Endothelial cell of umbilical vein (primary cell): ENCODE results near the gene RIMBP2. TPM values are rescaled to one million over a fixed set of nuclear protein-coding genes. Genes with fewer than 3 reads are reported as not detected.

Experiments
- BruUV-seq: library from RNA; stranded (reverse); fragments of 400-500 nt; replicated peaks from 2 replicates; lab custom pipeline; 2021; lab: Mats Ljungman, UMichigan
- CTCF ChIA-PET: fragments of 300-600, 350-600 bp; sonication (Branson Sonifier 250); formaldehyde crosslinking; loops from one replicate; lab custom pipeline; 2021; ENCODE audit warnings: antibody characterized with exemption, inconsistent platforms; lab: Charles Lee
- POLR2A ChIA-PET: fragments of 300-600, 350-600 bp; sonication (Branson Sonifier 250); formaldehyde crosslinking; loops from one replicate; lab custom pipeline; 2021; ENCODE audit warnings: antibody characterized with exemption, inconsistent platforms; lab: Charles Lee
- DNase-seq: peaks from one replicate; pipeline ENCODE4 v3.0.0-alpha.2; 2011; ENCODE audit warnings: low read depth, low spot score
- FAIRE-seq: peaks from 2 replicates; lab custom pipeline; 2011; peaks lifted over from hg19 to GRCh38; lab: Jason Lieb, UNC
- H2AFZ ChIP-seq: 2 replicates; pipeline ENCODE4 v1.6.0; 2012; ENCODE audit warnings: low read depth, low read length, control low read depth, inconsistent platforms
- H3K27ac ChIP-seq: 2 replicates; pipeline ENCODE4 v1.5.1; 2011; ENCODE audit warnings: low read depth, mild to moderate bottlenecking, control low read depth, low read length, moderate library complexity; ENCODE audit not compliant: insufficient read depth
- H3K27me3 ChIP-seq, 2 experiments: 2 replicates each; pipeline versions ENCODE4 v1.6.0 to v1.6.1; 2011; ENCODE audit warnings: low read length in 2 of 2, mixed read lengths in 1 of 2; ENCODE audit not compliant: control insufficient read depth in 2 of 2, insufficient read depth in 2 of 2
- H3K36me3 ChIP-seq, 2 experiments: 2 replicates in 1 of 2; 3 replicates in 1 of 2; pipeline ENCODE4 v1.5.1; 2011; ENCODE audit warnings: low read length in 2 of 2, mild to moderate bottlenecking in 1 of 2, moderate library complexity in 1 of 2; ENCODE audit not compliant: control insufficient read depth in 2 of 2, insufficient read depth in 2 of 2; ENCODE audit errors: extremely low read depth in 1 of 2
- H3K4me1 ChIP-seq: 3 replicates; pipeline ENCODE4 v1.5.1; 2011; ENCODE audit warnings: mild to moderate bottlenecking, low read length; ENCODE audit not compliant: control insufficient read depth, insufficient read depth; ENCODE audit errors: extremely low read depth
- H3K4me2 ChIP-seq: 2 replicates; pipeline ENCODE4 v1.6.1; 2011; ENCODE audit warnings: low read length, control low read depth, mixed read lengths; ENCODE audit not compliant: insufficient read depth
- H3K4me3 ChIP-seq, 3 experiments: fragments of 200-600 bp in 1 of 3; sonication (generic), shearing (Covaris generic) in 1 of 3; replicated peaks in 1 of 3; 2 replicates each; pipeline ENCODE4 v1.5.1; 2011 to 2016; ENCODE audit warnings: control low read depth in 3 of 3, low read length in 3 of 3, mild to moderate bottlenecking in 2 of 3, inconsistent platforms in 1 of 3, low read depth in 1 of 3, moderate library complexity in 1 of 3; ENCODE audit not compliant: insufficient read depth in 1 of 3
- H3K79me2 ChIP-seq: 2 replicates; pipeline ENCODE4 v1.6.0; 2012; ENCODE audit warnings: low read length, inconsistent platforms; ENCODE audit not compliant: control insufficient read depth, insufficient read depth
- H3K9ac ChIP-seq: replicated peaks from 2 replicates; pipeline ENCODE3; 2011; ENCODE audit warnings: low read length, control low read depth; ENCODE audit not compliant: insufficient read depth; ENCODE audit errors: extremely low read depth
- H3K9me1 ChIP-seq: replicated peaks from 3 replicates; pipeline ENCODE4 v1.6.0; 2011; ENCODE audit warnings: mild to moderate bottlenecking, low read length; ENCODE audit not compliant: control insufficient read depth, insufficient read depth; ENCODE audit errors: extremely low read depth
- H3K9me3 ChIP-seq: replicated peaks from 2 replicates; pipeline ENCODE4 v1.5.1; 2012; ENCODE audit warnings: low read length, inconsistent platforms; ENCODE audit not compliant: control insufficient read depth, insufficient read depth
- H4K20me1 ChIP-seq: replicated peaks from 2 replicates; pipeline ENCODE3; 2011; ENCODE audit warnings: mild to moderate bottlenecking, low read length; ENCODE audit not compliant: control insufficient read depth, insufficient read depth; ENCODE audit errors: extremely low read depth
- CTCF ChIP-seq, 2 donors: IDR thresholded peaks; 1 replicate in 1 of 2; 2 replicates in 1 of 2; pipeline ENCODE4 v1.5.1; 2011; ENCODE audit warnings: low read length in 2 of 2, mild to moderate bottlenecking in 2 of 2, moderate library complexity in 2 of 2, control low read depth in 1 of 2, inconsistent platforms in 1 of 2, low read depth in 1 of 2; ENCODE audit not compliant: insufficient read depth in 1 of 2; ENCODE audit errors: extremely low read depth in 1 of 2
- EZH2 ChIP-seq: IDR thresholded peaks from 2 replicates; pipeline ENCODE4 v1.6.1; 2012; ENCODE audit warnings: borderline replicate concordance, low read depth, mild to moderate bottlenecking, moderate library complexity, low read length, inconsistent platforms; ENCODE audit not compliant: severe bottlenecking
- FOS ChIP-seq: IDR thresholded peaks from 2 replicates; pipeline ENCODE4 v1.6.1; 2011; ENCODE audit warnings: mild to moderate bottlenecking, low read length, moderate library complexity, borderline replicate concordance; ENCODE audit not compliant: insufficient read depth
- GATA2 ChIP-seq: IDR thresholded peaks from 2 replicates; pipeline ENCODE4 v1.7.0; 2011; ENCODE audit warnings: low read depth, mild to moderate bottlenecking, moderate library complexity, mixed read lengths, low read length; ENCODE audit not compliant: insufficient read length, insufficient read depth
- JUN ChIP-seq: IDR thresholded peaks from 2 replicates; pipeline ENCODE4 v1.6.1; 2011; ENCODE audit warnings: borderline replicate concordance, low read depth; ENCODE audit not compliant: insufficient read length, insufficient read depth
- MAX ChIP-seq: IDR thresholded peaks from 2 replicates; pipeline ENCODE4 v1.6.1; 2011; ENCODE audit not compliant: insufficient read depth, insufficient read length
- MYC ChIP-seq: IDR thresholded peaks from one replicate; pipeline ENCODE4 v1.6.1; 2011; ENCODE audit warnings: mild to moderate bottlenecking, low read depth, low read length
- POLR2A ChIP-seq: IDR thresholded peaks from 2 replicates; pipeline ENCODE4 v1.6.1; 2012; ENCODE audit warnings: low read depth, mild to moderate bottlenecking, control low read depth, low read length
- POLR2AphosphoS5 ChIP-seq: IDR thresholded peaks from 2 replicates; pipeline ENCODE4 v1.6.1; 2012; ENCODE audit warnings: low read depth, mild to moderate bottlenecking, control low read depth, low read length, moderate library complexity; ENCODE audit not compliant: insufficient read depth
- dilution Hi-C: fragments of 300-500 bp; cut with MboI; formaldehyde crosslinking; loops from one replicate; pipeline ENCODE4 v1.15.0; 2019; ENCODE audit warnings: low sequenced_read_pairs; ENCODE audit not compliant: extremely low pct_ligation_motif_present
- intact Hi-C: fragments of 100-400 bp; cut with micrococcal nuclease; formaldehyde crosslinking; loops from one replicate; pipeline ENCODE4 v1.10.0; 2022
- polyA plus RNA-seq, 4 experiments: library from polyadenylated mRNA; depleted of rRNA in 3 of 4; stranded (reverse) in 3 of 4; unstranded in 1 of 4; fragments of >200 nt; gene quantifications; 2 replicates each; pipeline versions ENCODE4 v1.2.1 to v1.2.3, GENCODE V29; 2011 to 2012; ENCODE audit warnings: missing spikeins in 1 of 4
- total RNA-seq: library from RNA; stranded (reverse); gene quantifications from 2 replicates; pipeline ENCODE4 v1.2.3, GENCODE V29; 2021

RIMBP2 gene
- total and polyA plus RNA-seq, 2 donors (not counting 3 experiments of a cell fraction or from before 2014, with no cell fraction given): 0.04 TPM; not detected in 1

GRCh38 chr12:130412384-130412783, 303.7 kb downstream of the RIMBP2 start:
- intact Hi-C loops (no loop called here), dilution Hi-C loops (no loop called here)
- Histone ChIP-seq H3K9me1 (no peaks in the 10 kb centered on the region), H3K4me3 (no peak overlapping the region), H4K20me1 (no peaks in the 10 kb centered on the region), H3K79me2 (no peaks in the 10 kb centered on the region), H3K9me3 (peaks cover 14% of the 10 kb centered on the region), H3K4me1 (no peaks in the 10 kb centered on the region), H3K4me2 (no peak overlapping the region), H2AFZ (no peak overlapping the region), H3K36me3 (no peaks in the 10 kb centered on the region), H3K27ac (no peak overlapping the region), H3K9ac (no peak overlapping the region), H3K27me3 (no peaks in the 10 kb centered on the region)
- no peak for DNase-seq
- TF ChIP-seq FOS (no peak), JUN (no peak), POLR2AphosphoS5 (no peak), GATA2 (no peak)
- BruUV-seq: no TSS peak
- FAIRE-seq: no peak
- ChIA-PET CTCF (no interaction called here), POLR2A (no interaction called here)

DNA sequence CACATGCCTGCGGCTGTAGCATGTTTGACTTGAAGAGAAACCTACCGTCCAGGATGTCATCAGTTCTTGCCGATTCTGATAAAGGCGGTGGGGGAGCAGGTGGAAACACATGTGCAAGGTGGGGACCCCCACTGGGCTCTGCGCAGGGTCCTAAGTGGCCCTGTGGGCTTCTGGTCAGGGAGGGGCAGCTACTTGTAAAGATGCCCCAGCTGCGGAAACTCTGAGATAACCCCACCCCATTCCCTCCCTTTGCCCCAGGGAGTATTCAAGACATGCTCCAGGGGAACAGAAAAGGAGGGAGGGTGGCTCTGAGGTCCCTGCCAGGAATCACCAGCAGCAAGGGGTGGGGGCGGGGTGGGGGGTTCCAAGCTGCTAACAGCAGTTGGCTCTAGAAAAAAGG, 310.8 kb downstream of the RIMBP2 start:
- Histone ChIP-seq H3K9me1 (no peaks in the 10 kb centered on the region), H3K36me3 (no peaks in the 10 kb centered on the region), H3K27me3 (no peaks in the 10 kb centered on the region), H3K4me2 (no peak overlapping the region), H3K27ac (no peak overlapping the region), H3K9ac (no peak overlapping the region), H3K4me1 (no peaks in the 10 kb centered on the region), H3K79me2 (no peaks in the 10 kb centered on the region), H3K9me3 (peaks cover 9% of the 10 kb centered on the region), H3K4me3 (no peak overlapping the region), H4K20me1 (no peaks in the 10 kb centered on the region), H2AFZ (no peak overlapping the region)
- BruUV-seq: no TSS peak
- DNase-seq: no peak
- TF ChIP-seq MYC (no peak), MAX (no peak), FOS (no peak), CTCF (IDR thresholded peaks at IDR 0.05; ENCODE audit: extremely low read depth in 1 of 2, insufficient read depth in 1 of 2, low read depth in 1 of 2, low read length in 2 of 2) (no peak), JUN (no peak), EZH2 (no peak), POLR2AphosphoS5 (no peak), GATA2 (no peak), POLR2A (no peak)
- CTCF ChIA-PET: no interaction called here
- dilution Hi-C loops (no loop called here), intact Hi-C loops (no loop called here)
- POLR2A ChIA-PET: no interaction called here
- FAIRE-seq: no peak
